HL-60 (cell line): ENCODE data around the gene RER1.

Experiments
- DNase-seq, 2 experiments: peaks; one replicate each; pipeline ENCODE4 v3.0.0-alpha.2; 2010 to 2020; ENCODE audit warnings: low read depth in 1 of 2, low spot score in 1 of 2
- H3K27ac ChIP-seq: fragments of 250-450 bp; sonication (Bioruptor Pico); replicated peaks from 2 replicates; pipeline ENCODE4 v1.5.1; 2020; ENCODE audit warnings: mild to moderate bottlenecking, moderate library complexity
- H3K27me3 ChIP-seq: fragments of 250-450 bp; sonication (Bioruptor Pico); 2 replicates; pipeline ENCODE4 v1.5.1; 2021; ENCODE audit warnings: mild to moderate bottlenecking, moderate library complexity; ENCODE audit not compliant: insufficient read depth, poor library complexity, severe bottlenecking
- H3K4me3 ChIP-seq: replicated peaks from 2 replicates; pipeline ENCODE4 v1.5.1; 2011; ENCODE audit warnings: mild to moderate bottlenecking, control low read depth, low read length; ENCODE audit not compliant: insufficient read depth
- CTCF ChIP-seq: IDR thresholded peaks from one replicate; pipeline ENCODE4 v1.5.1; 2011; ENCODE audit warnings: low read length, control low read depth, inconsistent platforms; ENCODE audit not compliant: insufficient read depth
- GABPA ChIP-seq: IDR thresholded peaks from 2 replicates; pipeline ENCODE4 v1.6.1; 2012; ENCODE audit warnings: low read depth
- POLR2AphosphoS5 ChIP-seq: IDR thresholded peaks from 2 replicates; pipeline ENCODE4 v1.6.1; 2012; ENCODE audit warnings: low read depth
- REST ChIP-seq: IDR thresholded peaks from 2 replicates; pipeline ENCODE4 v1.6.1; 2012; ENCODE audit warnings: low read depth; ENCODE audit not compliant: insufficient replicate concordance
- SPI1 ChIP-seq: IDR thresholded peaks from 2 replicates; pipeline ENCODE4 v1.6.1; 2012; ENCODE audit warnings: low read depth, mild to moderate bottlenecking, borderline replicate concordance

Gene RER1

GRCh38 chr1:2358651-2359640, 32.7 kb upstream of the RER1 start:
- Histone ChIP-seq H3K27ac (no peak overlapping the region), H3K27me3 (no peaks in the 10 kb centered on the region), H3K4me3 (no peak overlapping the region)
- TF ChIP-seq POLR2AphosphoS5 (no peak), REST (no peak)
- no peak for DNase-seq

GRCh38 chr1:2360588-2361364, 30.9 kb upstream of the RER1 start:
- H3K27me3 ChIP-seq, result no peaks in the 10 kb centered on the region
- H3K27ac ChIP-seq, result no peak overlapping the region
- H3K4me3 ChIP-seq, result no peak overlapping the region
- DNase-seq, result no peak
- TF ChIP-seq REST (no peak), CTCF (no peak), GABPA (no peak), POLR2AphosphoS5 (no peak), SPI1 (no peak)

GRCh38 chr1:2363847-2364513, 27.7 kb upstream of the RER1 start:
- no peak overlapping the region for H3K27ac ChIP-seq
- H3K27me3 ChIP-seq, result no peaks in the 10 kb centered on the region
- TF ChIP-seq SPI1 (no peak), POLR2AphosphoS5 (no peak), CTCF (no peak), GABPA (no peak), REST (no peak)
- H3K4me3 ChIP-seq, result no peak overlapping the region
- no peak for DNase-seq
